Epidermal melanocyte (primary cell): Measurements from ENCODE around the gene PTCHD1.

Experiments
- DNase-seq: peaks from one replicate; pipeline ENCODE4 v3.0.0; 2011; ENCODE audit warnings: low spot score; ENCODE audit not compliant: insufficient read length

Gene PTCHD1

GRCh38 chrX:23334848-23335599 is at the start of gene PTCHD1:
PTCHD1 (plus strand) TSS chrX:23334849; CDS start chrX:23334876, 27 bp downstream.
- DNase-seq, result no peak

GRCh38 chrX:23286731-23287130 is 47.9 kb upstream of the PTCHD1 start:
- DNase-seq, result no peak

- DNase-seq, result no peak
Observed at GRCh38 chrX:23287191-23287725, 47.4 kb upstream of the PTCHD1 start.

GRCh38 chrX:23292354-23292987 is 42.2 kb upstream of the PTCHD1 start:
- DNase-seq, result no peak

GRCh38 chrX:23292988-23293651 is 41.5 kb upstream of the PTCHD1 start:
- no peak for DNase-seq

GRCh38 chrX:23304881-23305280 is 29.8 kb upstream of the PTCHD1 start:
- no peak for DNase-seq

GRCh38 chrX:23311731-23312130 is 22.9 kb upstream of the PTCHD1 start:
- DNase-seq, result no peak

- no peak for DNase-seq
Observed at GRCh38 chrX:23312136-23312535, 22.5 kb upstream of the PTCHD1 start.

- DNase-seq, result no peak
Observed at GRCh38 chrX:23317799-23318724, 16.6 kb upstream of the PTCHD1 start.

GRCh38 chrX:23327104-23327503 is 7.5 kb upstream of the PTCHD1 start:
- no peak for DNase-seq

- no peak for DNase-seq
Observed at GRCh38 chrX:23331701-23332100, 2.9 kb upstream of the PTCHD1 start.

- DNase-seq, result no peak
Observed at GRCh38 chrX:23332101-23332887, 2.4 kb upstream of the PTCHD1 start.

- DNase-seq, result no peak
Observed at GRCh38 chrX:23332888-23333821, 1.5 kb upstream of the PTCHD1 start.

- DNase-seq, result no peak
Observed at GRCh38 chrX:23333842-23334520, 668 bp upstream of the PTCHD1 start.

- DNase-seq, result no peak
Observed at GRCh38 chrX:23334521-23334847, 165 bp upstream of the PTCHD1 start.

GRCh38 chrX:23338334-23338733 is 3.7 kb downstream of the PTCHD1 start:
- DNase-seq, result no peak

- no peak for DNase-seq
Observed at GRCh38 chrX:23341452-23341851, 6.8 kb downstream of the PTCHD1 start.

GRCh38 chrX:23344238-23344903 is 9.7 kb downstream of the PTCHD1 start:
- no peak for DNase-seq
